Endothelial cell of umbilical vein (primary cell): ENCODE results near the gene ZSWIM5. TPM values are rescaled to one million over a fixed set of nuclear protein-coding genes. Genes with fewer than 3 reads are reported as not detected.
"Not testable (repeated sequence)": the region's sequence is repeated elsewhere in the genome, so short reads cannot be mapped to it uniquely, and the experiment has no call there.

Source experiments
- BruUV-seq: library from RNA; stranded (reverse); fragments of 400-500 nt; replicated peaks from 2 replicates; lab custom pipeline; 2021; lab: Mats Ljungman, UMichigan
- CTCF ChIA-PET: fragments of 300-600, 350-600 bp; sonication (Branson Sonifier 250); formaldehyde crosslinking; loops from one replicate; lab custom pipeline; 2021; ENCODE audit warnings: antibody characterized with exemption, inconsistent platforms; lab: Charles Lee
- POLR2A ChIA-PET: fragments of 300-600, 350-600 bp; sonication (Branson Sonifier 250); formaldehyde crosslinking; loops from one replicate; lab custom pipeline; 2021; ENCODE audit warnings: antibody characterized with exemption, inconsistent platforms; lab: Charles Lee
- DNase-seq: peaks from one replicate; pipeline ENCODE4 v3.0.0-alpha.2; 2011; ENCODE audit warnings: low read depth, low spot score
- FAIRE-seq: peaks from 2 replicates; lab custom pipeline; 2011; peaks lifted over from hg19 to GRCh38; lab: Jason Lieb, UNC
- H2AFZ ChIP-seq: 2 replicates; pipeline ENCODE4 v1.6.0; 2012; ENCODE audit warnings: low read depth, low read length, control low read depth, inconsistent platforms
- H3K27ac ChIP-seq: 2 replicates; pipeline ENCODE4 v1.5.1; 2011; ENCODE audit warnings: low read depth, mild to moderate bottlenecking, control low read depth, low read length, moderate library complexity; ENCODE audit not compliant: insufficient read depth
- H3K27me3 ChIP-seq, 2 experiments: 2 replicates each; pipeline versions ENCODE4 v1.6.0 to v1.6.1; 2011; ENCODE audit warnings: low read length in 2 of 2, mixed read lengths in 1 of 2; ENCODE audit not compliant: control insufficient read depth in 2 of 2, insufficient read depth in 2 of 2
- H3K36me3 ChIP-seq, 2 experiments: 2 replicates in 1 of 2; 3 replicates in 1 of 2; pipeline ENCODE4 v1.5.1; 2011; ENCODE audit warnings: low read length in 2 of 2, mild to moderate bottlenecking in 1 of 2, moderate library complexity in 1 of 2; ENCODE audit not compliant: control insufficient read depth in 2 of 2, insufficient read depth in 2 of 2; ENCODE audit errors: extremely low read depth in 1 of 2
- H3K4me1 ChIP-seq: 3 replicates; pipeline ENCODE4 v1.5.1; 2011; ENCODE audit warnings: mild to moderate bottlenecking, low read length; ENCODE audit not compliant: control insufficient read depth, insufficient read depth; ENCODE audit errors: extremely low read depth
- H3K4me2 ChIP-seq: 2 replicates; pipeline ENCODE4 v1.6.1; 2011; ENCODE audit warnings: low read length, control low read depth, mixed read lengths; ENCODE audit not compliant: insufficient read depth
- H3K4me3 ChIP-seq, 3 experiments: fragments of 200-600 bp in 1 of 3; sonication (generic), shearing (Covaris generic) in 1 of 3; replicated peaks in 1 of 3; 2 replicates each; pipeline ENCODE4 v1.5.1; 2011 to 2016; ENCODE audit warnings: control low read depth in 3 of 3, low read length in 3 of 3, mild to moderate bottlenecking in 2 of 3, inconsistent platforms in 1 of 3, low read depth in 1 of 3, moderate library complexity in 1 of 3; ENCODE audit not compliant: insufficient read depth in 1 of 3
- H3K79me2 ChIP-seq: 2 replicates; pipeline ENCODE4 v1.6.0; 2012; ENCODE audit warnings: low read length, inconsistent platforms; ENCODE audit not compliant: control insufficient read depth, insufficient read depth
- H3K9ac ChIP-seq: replicated peaks from 2 replicates; pipeline ENCODE3; 2011; ENCODE audit warnings: low read length, control low read depth; ENCODE audit not compliant: insufficient read depth; ENCODE audit errors: extremely low read depth
- H3K9me1 ChIP-seq: replicated peaks from 3 replicates; pipeline ENCODE4 v1.6.0; 2011; ENCODE audit warnings: mild to moderate bottlenecking, low read length; ENCODE audit not compliant: control insufficient read depth, insufficient read depth; ENCODE audit errors: extremely low read depth
- H3K9me3 ChIP-seq: replicated peaks from 2 replicates; pipeline ENCODE4 v1.5.1; 2012; ENCODE audit warnings: low read length, inconsistent platforms; ENCODE audit not compliant: control insufficient read depth, insufficient read depth
- H4K20me1 ChIP-seq: replicated peaks from 2 replicates; pipeline ENCODE3; 2011; ENCODE audit warnings: mild to moderate bottlenecking, low read length; ENCODE audit not compliant: control insufficient read depth, insufficient read depth; ENCODE audit errors: extremely low read depth
- CTCF ChIP-seq, 2 donors: IDR thresholded peaks; 1 replicate in 1 of 2; 2 replicates in 1 of 2; pipeline ENCODE4 v1.5.1; 2011; ENCODE audit warnings: low read length in 2 of 2, mild to moderate bottlenecking in 2 of 2, moderate library complexity in 2 of 2, control low read depth in 1 of 2, inconsistent platforms in 1 of 2, low read depth in 1 of 2; ENCODE audit not compliant: insufficient read depth in 1 of 2; ENCODE audit errors: extremely low read depth in 1 of 2
- EZH2 ChIP-seq: IDR thresholded peaks from 2 replicates; pipeline ENCODE4 v1.6.1; 2012; ENCODE audit warnings: borderline replicate concordance, low read depth, mild to moderate bottlenecking, moderate library complexity, low read length, inconsistent platforms; ENCODE audit not compliant: severe bottlenecking
- FOS ChIP-seq: IDR thresholded peaks from 2 replicates; pipeline ENCODE4 v1.6.1; 2011; ENCODE audit warnings: mild to moderate bottlenecking, low read length, moderate library complexity, borderline replicate concordance; ENCODE audit not compliant: insufficient read depth
- GATA2 ChIP-seq: IDR thresholded peaks from 2 replicates; pipeline ENCODE4 v1.7.0; 2011; ENCODE audit warnings: low read depth, mild to moderate bottlenecking, moderate library complexity, mixed read lengths, low read length; ENCODE audit not compliant: insufficient read length, insufficient read depth
- JUN ChIP-seq: IDR thresholded peaks from 2 replicates; pipeline ENCODE4 v1.6.1; 2011; ENCODE audit warnings: borderline replicate concordance, low read depth; ENCODE audit not compliant: insufficient read length, insufficient read depth
- MAX ChIP-seq: IDR thresholded peaks from 2 replicates; pipeline ENCODE4 v1.6.1; 2011; ENCODE audit not compliant: insufficient read depth, insufficient read length
- MYC ChIP-seq: IDR thresholded peaks from one replicate; pipeline ENCODE4 v1.6.1; 2011; ENCODE audit warnings: mild to moderate bottlenecking, low read depth, low read length
- POLR2A ChIP-seq: IDR thresholded peaks from 2 replicates; pipeline ENCODE4 v1.6.1; 2012; ENCODE audit warnings: low read depth, mild to moderate bottlenecking, control low read depth, low read length
- POLR2AphosphoS5 ChIP-seq: IDR thresholded peaks from 2 replicates; pipeline ENCODE4 v1.6.1; 2012; ENCODE audit warnings: low read depth, mild to moderate bottlenecking, control low read depth, low read length, moderate library complexity; ENCODE audit not compliant: insufficient read depth
- dilution Hi-C: fragments of 300-500 bp; cut with MboI; formaldehyde crosslinking; loops from one replicate; pipeline ENCODE4 v1.15.0; 2019; ENCODE audit warnings: low sequenced_read_pairs; ENCODE audit not compliant: extremely low pct_ligation_motif_present
- intact Hi-C: fragments of 100-400 bp; cut with micrococcal nuclease; formaldehyde crosslinking; loops from one replicate; pipeline ENCODE4 v1.10.0; 2022
- polyA plus RNA-seq, 4 experiments: library from polyadenylated mRNA; depleted of rRNA in 3 of 4; stranded (reverse) in 3 of 4; unstranded in 1 of 4; fragments of >200 nt; gene quantifications; 2 replicates each; pipeline versions ENCODE4 v1.2.1 to v1.2.3, GENCODE V29; 2011 to 2012; ENCODE audit warnings: missing spikeins in 1 of 4
- total RNA-seq: library from RNA; stranded (reverse); gene quantifications from 2 replicates; pipeline ENCODE4 v1.2.3, GENCODE V29; 2021

Gene ZSWIM5
- total and polyA plus RNA-seq, 2 donors (not counting 3 experiments of a cell fraction or from before 2014, with no cell fraction given) = 1.6 to 4.3 TPM

GRCh38 chr1:45095450-45095849 lies 111.0 kb downstream of the ZSWIM5 start:
- H3K4me1 ChIP-seq = no peaks in the 10 kb centered on the region
- no peak overlapping the region for H3K9ac ChIP-seq
- H3K9me3 ChIP-seq = no peaks in the 10 kb centered on the region
- H3K4me2 ChIP-seq = no peak overlapping the region
- no peak overlapping the region for H3K27ac ChIP-seq
- no TSS peak for BruUV-seq
- no peak overlapping the region for H2AFZ ChIP-seq
- FAIRE-seq = no peak
- POLR2A ChIA-PET = no interaction called here
- intact Hi-C loops = no loop called here
- DNase-seq = no peak
- no peaks in the 10 kb centered on the region for H3K27me3 ChIP-seq
- H3K36me3 ChIP-seq = no peaks in the 10 kb centered on the region
- dilution Hi-C loops = no loop called here
- no peak overlapping the region for H3K4me3 ChIP-seq
- CTCF ChIA-PET = no interaction called here
- H3K9me1 ChIP-seq = no peaks in the 10 kb centered on the region
- H3K79me2 ChIP-seq = no peaks in the 10 kb centered on the region
- no peaks in the 10 kb centered on the region for H4K20me1 ChIP-seq
- no peak for TF ChIP-seq FOS
- no peak for TF ChIP-seq MYC
- TF ChIP-seq GATA2 = no peak
- TF ChIP-seq POLR2AphosphoS5 = no peak
- TF ChIP-seq JUN = no peak
- TF ChIP-seq POLR2A = no peak
- no peak for TF ChIP-seq EZH2
- TF ChIP-seq MAX = no peak
- TF ChIP-seq CTCF (IDR thresholded peaks at IDR 0.05; ENCODE audit: extremely low read depth in 1 of 2, insufficient read depth in 1 of 2, low read depth in 1 of 2, low read length in 2 of 2) = no peak

GRCh38 chr1:45094371-45094770 lies 112.0 kb downstream of the ZSWIM5 start:
- CTCF ChIA-PET, H3K36me3 ChIP-seq, H3K27ac ChIP-seq, H3K4me2 ChIP-seq, H2AFZ ChIP-seq, H3K27me3 ChIP-seq, H3K79me2 ChIP-seq, H3K9me3 ChIP-seq, POLR2A ChIA-PET, H3K4me1 ChIP-seq, BruUV-seq, dilution Hi-C loops, FAIRE-seq, DNase-seq, H3K4me3 ChIP-seq, H4K20me1 ChIP-seq, H3K9ac ChIP-seq, H3K9me1 ChIP-seq, intact Hi-C loops: not testable (repeated sequence)
